Lower leg skin (tissue), 3 donors: ENCODE results near the gene FAM227B.

Experiments
- CTCF ChIP-seq, 3 donors: fragments of 450-650 bp; IDR thresholded peaks; one replicate each; pipeline ENCODE4 v1.5.1; 2016; ENCODE audit warnings: antibody characterized with exemption in 3 of 3, mild to moderate bottlenecking in 3 of 3, moderate library complexity in 2 of 3
- POLR2A ChIP-seq, 2 donors: fragments of 450-650 bp; IDR thresholded peaks; one replicate each; pipeline ENCODE4 v1.6.1; 2016 to 2017; ENCODE audit warnings: antibody characterized with exemption in 2 of 2, mild to moderate bottlenecking in 1 of 2, moderate library complexity in 1 of 2

GRCh38 chr15:49530092-49530491 is 90.5 kb downstream of the FAM227B start:
- no peak for TF ChIP-seq POLR2A (IDR thresholded peaks at IDR 0.05)
- no peak for TF ChIP-seq CTCF (IDR thresholded peaks at IDR 0.05)
